CD4-positive, alpha-beta T cell treated with Interleukin-17A for 1 hour (primary cell): ENCODE data around the gene INTS14.

ENCODE experiments used
- DNase-seq: peaks from one replicate; pipeline ENCODE4 v3.0.0-alpha.2; 2020

Gene INTS14

GRCh38 chr15:65610871-65611718, at the start of gene INTS14:
Gene INTS14 (minus strand): TSS chr15:65611131. CDS start chr15:65607380, 3,751 bp downstream.
- peak; percentile 93 for DNase-seq

- DNase-seq, result no peak
These were observed 48.6 kb upstream of the INTS14 start for GRCh38 chr15:65659502-65660052.

GRCh38 chr15:65655457-65655856, 44.5 kb upstream of the INTS14 start:
- no peak for DNase-seq

GRCh38 chr15:65655026-65655425, 44.1 kb upstream of the INTS14 start:
- DNase-seq, result no peak

- DNase-seq, result no peak
These were observed 43.0 kb upstream of the INTS14 start for GRCh38 chr15:65653801-65654521.

- DNase-seq, result no peak
These were observed 42.4 kb upstream of the INTS14 start for GRCh38 chr15:65653341-65653740.

- DNase-seq, result no peak
These were observed 41.2 kb upstream of the INTS14 start for GRCh38 chr15:65651831-65652749.

GRCh38 chr15:65651042-65651322, 40.1 kb upstream of the INTS14 start:
- no peak for DNase-seq

GRCh38 chr15:65650312-65651041, 39.5 kb upstream of the INTS14 start:
- DNase-seq, result no peak

- DNase-seq, result no peak
These were observed 35.6 kb upstream of the INTS14 start for GRCh38 chr15:65646486-65646885.

GRCh38 chr15:65645392-65645791, 34.5 kb upstream of the INTS14 start:
- no peak for DNase-seq

- no peak for DNase-seq
These were observed 33.4 kb upstream of the INTS14 start for GRCh38 chr15:65644282-65644681.

- DNase-seq, result no peak
These were observed 31.7 kb upstream of the INTS14 start for GRCh38 chr15:65642594-65642993.

GRCh38 chr15:65641768-65642475, 31.0 kb upstream of the INTS14 start:
- DNase-seq, result no peak

- DNase-seq, result no peak
These were observed 28.6 kb upstream of the INTS14 start for GRCh38 chr15:65639509-65639908.

- DNase-seq, result peak; percentile 79
These were observed 27.8 kb upstream of the INTS14 start for GRCh38 chr15:65638681-65639089.

GRCh38 chr15:65638109-65638508, 27.2 kb upstream of the INTS14 start:
- DNase-seq, result no peak

GRCh38 chr15:65634356-65634755, 23.4 kb upstream of the INTS14 start:
- DNase-seq, result no peak

- DNase-seq, result no peak
These were observed 22.8 kb upstream of the INTS14 start for GRCh38 chr15:65633752-65634151.

GRCh38 chr15:65632780-65633375, 21.9 kb upstream of the INTS14 start:
- no peak for DNase-seq

- peak; percentile 31 for DNase-seq
These were observed 20.6 kb upstream of the INTS14 start for GRCh38 chr15:65631503-65631902.
